Vagina (tissue), 2 donors: ENCODE data around the gene S100A12. TPM values are rescaled to one million over a fixed set of nuclear protein-coding genes. Genes with fewer than 3 reads are reported as not detected.

Experiments
- DNase-seq, 2 donors: peaks; one replicate each; pipeline ENCODE4 v3.0.0-alpha.2; 2017; ENCODE audit errors: extremely low spot score in 2 of 2
- H3K27ac ChIP-seq: fragments of 200-600 bp; sonication (generic); one replicate; pipeline ENCODE4 v1.5.1; 2019
- H3K27me3 ChIP-seq: fragments of 200-600 bp; sonication (generic); one replicate; pipeline ENCODE4 v1.5.1; 2019
- H3K36me3 ChIP-seq, 2 donors: fragments of 200-600 bp; sonication (generic); one replicate each; pipeline ENCODE4 v1.5.1; 2017 to 2019
- H3K4me1 ChIP-seq: fragments of 200-600 bp; sonication (generic); one replicate; pipeline ENCODE4 v1.5.1; 2019
- H3K4me3 ChIP-seq, 2 donors: fragments of 200-600 bp; sonication (generic); 1 replicate in 1 of 2; 2 replicates in 1 of 2; pipeline ENCODE4 v1.5.1; 2016 to 2019
- H3K9me3 ChIP-seq: fragments of 200-600 bp; sonication (generic); one replicate; pipeline ENCODE4 v1.5.1; 2019
- CTCF ChIP-seq, 3 experiments: fragments of 450-650 bp in 2 of 3; fragments of 200-600 bp in 1 of 3; sonication (generic) in 1 of 3; IDR thresholded peaks; one replicate each; pipeline ENCODE4 v1.5.1; 2017 to 2019; ENCODE audit warnings: antibody characterized with exemption in 3 of 3, mild to moderate bottlenecking in 2 of 3, moderate library complexity in 2 of 3
- POLR2A ChIP-seq, 2 donors: fragments of 450-650 bp; IDR thresholded peaks; one replicate each; pipeline ENCODE4 v1.6.1; 2017; ENCODE audit warnings: antibody characterized with exemption in 2 of 2, mild to moderate bottlenecking in 2 of 2, moderate library complexity in 2 of 2
- POLR2AphosphoS5 ChIP-seq, 2 donors: sonication (generic); formaldehyde crosslinking; IDR thresholded peaks; one replicate each; pipeline ENCODE4 v1.9.0; 2017; ENCODE audit warnings: antibody characterized with exemption in 2 of 2, mild to moderate bottlenecking in 2 of 2, low read depth in 1 of 2; ENCODE audit not compliant: insufficient read depth in 1 of 2
- intact Hi-C: fragments of 100-400 bp; cut with DNase I; formaldehyde crosslinking; loops from one replicate; pipeline ENCODE4 v1.15.1; 2023
- total RNA-seq: library from RNA; depleted of rRNA; stranded (reverse); fragments of >200 nt; gene quantifications from one replicate; pipeline ENCODE4 v1.2.3, GENCODE V29; 2016

The S100A12 gene
- total RNA-seq, 1 donor from 2014 or later, result 4.2 TPM

- no peak overlapping the region for H3K27ac ChIP-seq
- H3K27me3 ChIP-seq, result no peaks in the 10 kb centered on the region
- no peaks in the 10 kb centered on the region for H3K4me1 ChIP-seq
- no peak overlapping the region for H3K4me3 ChIP-seq
- intact Hi-C loops, result no loop called here
- peak; percentile 31 to 54 for DNase-seq
- TF ChIP-seq POLR2A (IDR thresholded peaks at IDR 0.05), result no peak
- TF ChIP-seq CTCF (IDR thresholded peaks at IDR 0.05), result no peak
- TF ChIP-seq POLR2AphosphoS5 (IDR thresholded peaks at IDR 0.05; ENCODE audit: insufficient read depth in 1 of 2, low read depth in 1 of 2), result no peak
- no peaks in the 10 kb centered on the region for H3K36me3 ChIP-seq
- H3K9me3 ChIP-seq, result no peaks in the 10 kb centered on the region
Measured at GRCh38 chr1:153403421-153404085, 28.1 kb upstream of the S100A12 start.

GRCh38 chr1:153402226-153402625 lies 26.8 kb upstream of the S100A12 start:
- Histone ChIP-seq H3K36me3 (no peaks in the 10 kb centered on the region), H3K4me3 (no peak overlapping the region), H3K4me1 (no peaks in the 10 kb centered on the region), H3K27ac (no peak overlapping the region), H3K9me3 (no peaks in the 10 kb centered on the region), H3K27me3 (no peaks in the 10 kb centered on the region)
- peak; percentile 34 to 74 for DNase-seq
- intact Hi-C loops, result no loop called here
- TF ChIP-seq CTCF (IDR thresholded peaks at IDR 0.05) (no peak), POLR2AphosphoS5 (IDR thresholded peaks at IDR 0.05; ENCODE audit: insufficient read depth in 1 of 2, low read depth in 1 of 2) (no peak)

- Histone ChIP-seq H3K36me3 (no peaks in the 10 kb centered on the region), H3K9me3 (no peaks in the 10 kb centered on the region), H3K4me3 (no peak overlapping the region), H3K4me1 (no peaks in the 10 kb centered on the region), H3K27ac (no peak overlapping the region), H3K27me3 (no peaks in the 10 kb centered on the region)
- no peak for TF ChIP-seq POLR2AphosphoS5 (IDR thresholded peaks at IDR 0.05; ENCODE audit: insufficient read depth in 1 of 2, low read depth in 1 of 2)
- TF ChIP-seq POLR2A (IDR thresholded peaks at IDR 0.05), result no peak
- peak in 1 of 2 donors; percentile 64 for DNase-seq
- intact Hi-C loops, result no loop called here
Measured at GRCh38 chr1:153401461-153401860, 26.0 kb upstream of the S100A12 start.

GRCh38 chr1:153400244-153400643 lies 24.8 kb upstream of the S100A12 start:
- intact Hi-C loops, result no loop called here
- H3K4me1 ChIP-seq, result no peaks in the 10 kb centered on the region

GRCh38 chr1:153399401-153400055 lies 24.1 kb upstream of the S100A12 start:
- DNase-seq, result peak; percentile 58 to 93
- Histone ChIP-seq H3K27me3 (no peaks in the 10 kb centered on the region), H3K4me1 (no peaks in the 10 kb centered on the region), H3K27ac (no peak overlapping the region), H3K9me3 (no peaks in the 10 kb centered on the region), H3K36me3 (no peaks in the 10 kb centered on the region), H3K4me3 (no peak overlapping the region)
- intact Hi-C loops, result no loop called here
- TF ChIP-seq POLR2A (IDR thresholded peaks at IDR 0.05), result no peak
- TF ChIP-seq CTCF (IDR thresholded peaks at IDR 0.05), result no peak
- TF ChIP-seq POLR2AphosphoS5 (IDR thresholded peaks at IDR 0.05; ENCODE audit: insufficient read depth in 1 of 2, low read depth in 1 of 2), result no peak

More at GRCh38 chr1:153400244-153400643, 24.8 kb upstream of the S100A12 start:
- Histone ChIP-seq H3K27me3 (no peaks in the 10 kb centered on the region), H3K4me3 (no peak overlapping the region), H3K9me3 (no peaks in the 10 kb centered on the region), H3K27ac (no peak overlapping the region), H3K36me3 (no peaks in the 10 kb centered on the region)
- TF ChIP-seq CTCF (IDR thresholded peaks at IDR 0.05) (no peak), POLR2A (IDR thresholded peaks at IDR 0.05) (no peak), POLR2AphosphoS5 (IDR thresholded peaks at IDR 0.05; ENCODE audit: insufficient read depth in 1 of 2, low read depth in 1 of 2) (no peak)
- peak in 1 of 2 donors; percentile 72 for DNase-seq
